Stimulated activated CD4-positive, alpha-beta T cell treated with anti-CD3 and anti-CD28 coated beads, TNF-alpha, amount 100 ng/mL, for 4 hours (primary cell): ENCODE results near the gene SCGB1D1.

Experiments used
- DNase-seq, 3 experiments: peaks; one replicate each; pipeline ENCODE4 v3.0.0-alpha.2; 2020; ENCODE audit warnings: low read depth in 3 of 3

Gene SCGB1D1, protein sequence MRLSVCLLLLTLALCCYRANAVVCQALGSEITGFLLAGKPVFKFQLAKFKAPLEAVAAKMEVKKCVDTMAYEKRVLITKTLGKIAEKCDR

GRCh38 chr11:62190011-62190410 lies at the start of gene SCGB1D1:
TSS of gene SCGB1D1 (plus strand) at chr11:62190216. CDS start at chr11:62190285, 69 bp downstream.
- DNase-seq, result no peak

- DNase-seq, result no peak
These were observed 49.5 kb upstream of the SCGB1D1 start for GRCh38 chr11:62140304-62141110.

DNA sequence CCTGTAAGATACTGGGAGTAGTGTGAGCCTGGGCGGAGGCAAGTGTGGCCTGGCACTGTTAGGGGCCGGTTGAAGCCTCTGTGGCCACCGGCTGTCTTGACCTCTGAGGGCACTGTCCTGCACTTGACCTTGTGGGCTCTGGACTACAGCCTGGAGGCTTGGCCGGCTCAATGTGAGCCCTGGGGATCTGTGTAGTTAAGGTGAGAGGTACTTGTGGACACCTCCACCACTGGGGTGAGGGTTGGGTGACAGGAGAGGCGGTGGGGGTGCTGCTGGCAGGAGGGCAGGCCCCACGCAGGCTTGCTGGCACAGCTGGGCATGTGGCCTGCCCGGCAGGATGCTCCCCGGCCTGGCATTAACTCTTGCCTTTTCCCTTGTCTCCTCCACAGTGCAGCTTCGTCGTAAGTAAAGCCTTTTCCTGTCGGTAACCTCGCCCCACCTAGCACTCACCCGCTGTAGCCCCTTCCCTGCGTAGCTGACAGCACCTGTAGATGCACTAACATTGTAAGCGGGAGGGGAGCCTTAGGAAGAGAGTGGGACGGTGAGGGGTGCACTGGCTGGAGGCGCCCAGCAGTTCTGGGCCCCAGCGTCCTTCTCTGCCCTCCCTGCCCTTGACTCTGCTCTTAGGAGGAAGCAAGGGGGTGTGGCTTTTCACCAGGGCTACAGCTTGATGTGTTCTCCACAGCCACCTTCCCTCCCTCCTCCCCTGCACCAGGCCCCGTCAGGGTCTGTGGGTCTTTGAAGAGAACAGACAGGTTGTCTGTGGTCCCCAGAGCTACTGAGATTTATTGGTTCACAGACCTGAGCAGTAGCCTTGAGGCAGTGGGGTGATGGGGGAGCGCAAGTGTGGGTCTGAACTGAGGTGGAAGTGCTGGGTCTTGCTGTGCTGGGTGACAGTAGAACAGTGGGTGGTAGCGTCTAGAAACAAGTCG lies 48.6 kb upstream of the SCGB1D1 start:
- no peak for DNase-seq

DNA sequence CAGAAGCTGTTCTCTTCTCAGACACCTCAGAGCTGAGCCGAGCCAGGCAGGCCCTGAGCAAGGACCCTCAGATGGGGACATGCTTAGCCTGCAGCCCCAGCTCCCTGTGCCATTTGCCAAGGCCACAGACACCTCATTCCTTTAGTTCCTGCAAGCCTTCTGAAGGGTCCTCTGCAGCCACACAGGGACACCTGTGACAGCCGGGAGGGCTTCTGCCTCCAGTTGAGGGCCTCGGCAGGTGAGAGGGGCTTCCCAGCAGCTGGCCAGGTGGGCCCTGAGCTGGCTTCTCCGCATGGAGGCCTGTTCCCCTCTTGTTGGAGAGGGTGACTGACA lies 48.0 kb upstream of the SCGB1D1 start:
- DNase-seq, result no peak

DNA sequence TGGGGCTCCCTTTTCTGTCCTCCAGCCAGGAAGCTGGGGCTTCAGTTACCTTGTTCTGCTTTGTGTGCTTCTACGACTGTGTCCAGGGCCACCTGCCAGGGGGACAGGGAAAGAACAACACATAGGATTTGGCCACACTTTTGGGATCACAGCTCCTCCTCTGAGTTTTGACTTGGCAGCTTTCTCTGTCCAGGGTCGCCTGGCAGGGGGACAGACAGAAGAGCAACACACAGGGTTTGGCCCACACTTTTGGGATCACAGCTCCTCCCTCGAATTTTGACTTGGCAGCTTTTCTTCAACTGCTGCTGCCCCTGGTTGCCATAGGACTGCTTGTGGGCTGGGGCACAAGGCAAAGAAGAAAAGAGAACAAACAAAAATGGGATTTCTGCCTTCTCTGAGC lies 47.1 kb upstream of the SCGB1D1 start:
- DNase-seq, result no peak

GRCh38 chr11:62143727-62144126 lies 46.3 kb upstream of the SCGB1D1 start:
- no peak for DNase-seq

DNA sequence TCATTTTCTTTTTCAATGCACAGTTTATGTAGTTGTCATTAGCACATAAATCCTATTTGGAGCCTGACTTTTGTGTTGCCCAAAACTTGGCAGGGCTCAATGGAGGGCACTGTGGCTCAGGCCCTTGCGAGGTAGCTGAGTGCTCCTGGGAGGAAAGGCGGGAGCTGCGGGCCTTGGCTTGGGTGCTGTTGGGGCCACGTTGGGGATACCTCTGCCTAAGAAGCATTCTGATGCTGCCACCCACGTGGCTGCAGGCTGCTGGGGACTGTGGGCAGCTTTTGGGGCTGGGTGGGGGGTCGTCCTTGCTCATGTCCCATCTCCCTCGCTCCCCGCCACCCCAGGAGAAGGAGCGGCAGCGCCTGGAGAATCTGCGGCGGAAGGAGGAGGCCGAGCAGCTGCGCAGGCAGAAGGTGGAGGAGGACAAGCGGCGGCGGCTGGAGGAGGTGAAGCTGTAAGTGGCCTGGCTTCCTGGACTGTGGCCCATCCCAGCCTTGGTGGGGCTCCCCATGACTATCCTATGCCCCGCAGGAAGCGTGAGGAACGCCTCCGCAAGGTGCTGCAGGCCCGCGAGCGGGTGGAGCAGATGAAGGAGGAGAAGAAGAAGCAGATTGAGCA lies 45.3 kb upstream of the SCGB1D1 start:
- no peak for DNase-seq

DNA sequence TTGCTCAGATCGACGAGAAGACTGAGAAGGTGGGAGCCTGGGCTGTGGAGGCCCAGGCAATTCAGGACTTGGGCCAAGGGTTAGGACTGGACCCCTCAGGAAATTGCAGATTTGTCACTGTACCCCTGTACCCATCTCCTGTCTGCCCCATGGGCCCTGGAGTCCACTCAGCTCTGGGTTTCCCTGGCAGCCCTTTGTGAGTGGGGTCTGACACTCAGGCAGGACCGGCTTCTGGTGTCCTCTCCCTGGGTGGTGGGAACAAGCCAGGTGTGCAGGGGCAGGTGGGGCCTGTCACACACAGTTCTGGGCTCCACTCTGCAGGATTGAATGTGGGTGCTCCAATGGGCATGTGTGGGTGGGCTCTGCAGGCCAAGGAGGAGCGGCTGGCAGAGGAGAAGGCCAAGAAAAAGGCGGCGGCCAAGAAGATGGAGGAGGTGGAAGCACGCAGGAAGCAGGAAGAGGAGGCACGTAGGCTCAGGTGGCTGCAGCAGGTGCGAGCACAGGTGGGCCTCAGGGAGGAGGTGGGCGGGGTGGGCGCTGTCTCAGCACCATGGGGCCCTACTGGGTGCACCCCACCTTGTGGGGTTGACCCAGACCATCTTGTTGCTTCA lies 44.6 kb upstream of the SCGB1D1 start:
- DNase-seq, result no peak

DNA sequence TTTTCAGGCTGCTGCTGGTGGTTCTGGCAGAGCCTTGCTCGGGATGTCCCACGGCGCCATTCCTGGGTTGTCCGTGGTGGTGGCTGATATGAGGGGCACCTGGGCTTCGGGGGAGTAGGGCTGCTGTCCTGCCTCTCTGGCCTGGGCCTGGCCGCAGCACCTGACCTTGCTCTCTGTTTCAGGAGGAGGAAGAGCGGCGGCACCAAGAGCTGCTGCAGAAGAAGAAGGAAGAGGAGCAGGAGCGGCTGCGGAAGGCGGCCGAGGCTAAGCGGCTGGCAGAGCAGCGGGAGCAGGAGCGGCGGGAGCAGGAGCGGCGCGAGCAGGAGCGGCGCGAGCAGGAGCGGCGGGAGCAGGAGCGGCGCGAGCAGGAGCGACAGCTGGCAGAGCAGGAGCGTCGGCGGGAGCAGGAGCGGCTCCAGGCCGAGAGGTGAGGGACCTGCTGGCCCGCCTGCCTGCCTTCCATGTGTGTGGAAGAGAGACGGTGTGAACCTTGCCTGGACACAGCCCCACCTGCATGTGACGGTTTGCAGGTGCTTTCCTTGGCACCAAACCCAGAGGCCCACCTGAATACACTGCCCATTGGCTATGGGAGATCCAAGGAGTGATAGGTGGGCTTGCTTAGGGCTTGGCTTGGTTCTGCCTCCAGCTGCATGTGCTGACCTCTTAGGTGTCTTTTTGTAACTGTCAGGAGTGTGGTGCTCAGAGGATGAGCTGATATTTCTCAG lies 43.4 kb upstream of the SCGB1D1 start:
- no peak for DNase-seq

GRCh38 chr11:62147545-62147944 lies 42.5 kb upstream of the SCGB1D1 start:
- no peak for DNase-seq

- no peak for DNase-seq
These were observed 41.6 kb upstream of the SCGB1D1 start for GRCh38 chr11:62148271-62148980.

- no peak for DNase-seq
These were observed 39.8 kb upstream of the SCGB1D1 start for GRCh38 chr11:62149986-62150886.

GRCh38 chr11:62150887-62151736 lies 38.9 kb upstream of the SCGB1D1 start:
- DNase-seq, result no peak

DNA sequence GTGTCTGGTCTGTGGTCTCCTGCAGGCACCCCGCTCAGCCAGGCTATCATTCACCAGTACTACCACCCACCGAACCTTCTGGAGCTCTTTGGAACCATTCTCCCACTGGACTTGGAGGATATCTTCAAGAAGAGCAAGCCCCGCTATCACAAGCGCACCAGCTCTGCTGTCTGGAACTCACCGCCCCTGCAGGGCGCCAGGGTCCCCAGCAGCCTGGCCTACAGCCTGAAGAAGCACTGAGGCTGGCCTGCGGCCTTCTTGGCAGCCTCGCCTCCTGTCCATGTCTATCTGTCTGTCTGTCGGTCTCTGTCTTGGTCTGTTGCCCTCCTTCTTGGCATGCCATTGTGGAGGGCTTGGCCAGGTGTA lies 38.3 kb upstream of the SCGB1D1 start:
- DNase-seq, result no peak

DNA sequence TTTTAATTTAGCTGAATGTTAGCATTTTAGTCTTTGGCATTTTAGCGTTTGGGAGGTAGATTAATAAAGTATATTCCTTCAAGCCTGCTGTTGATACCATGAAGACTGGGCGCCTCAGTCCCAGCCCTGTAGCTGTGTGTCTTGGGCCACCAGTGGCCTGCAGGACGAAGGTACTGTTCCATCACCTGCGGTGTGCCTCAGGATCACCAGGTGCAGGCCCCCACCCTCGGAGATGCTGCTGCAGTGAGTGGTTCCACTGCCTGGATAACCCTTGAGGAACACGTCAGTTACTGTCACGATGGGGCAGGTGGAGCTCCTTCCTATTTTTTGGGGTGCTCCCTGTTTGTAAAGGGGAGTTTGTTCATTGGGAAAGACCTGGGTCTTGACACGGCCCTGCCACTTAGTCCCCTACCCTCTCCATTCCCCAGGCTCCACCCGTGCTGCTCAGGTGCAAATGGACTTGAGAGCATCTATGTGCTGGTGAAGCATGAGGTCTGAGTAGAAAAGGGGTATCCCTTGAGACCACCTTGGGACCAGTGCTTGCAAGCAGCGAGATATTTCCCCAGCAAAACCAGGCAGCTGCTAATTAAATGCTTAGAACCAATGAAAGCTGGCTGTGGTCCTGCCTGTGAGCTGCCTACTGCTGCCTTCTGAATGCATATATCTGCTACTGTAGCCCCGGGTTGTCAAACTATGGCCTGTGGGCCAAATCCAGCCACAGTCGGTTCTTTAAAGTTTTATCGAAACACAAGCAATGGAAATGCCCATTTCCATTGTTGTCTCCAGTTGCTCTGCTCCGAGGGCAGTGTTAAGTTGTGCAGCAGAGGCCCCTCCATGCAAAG lies 37.5 kb upstream of the SCGB1D1 start:
- no peak for DNase-seq

DNA sequence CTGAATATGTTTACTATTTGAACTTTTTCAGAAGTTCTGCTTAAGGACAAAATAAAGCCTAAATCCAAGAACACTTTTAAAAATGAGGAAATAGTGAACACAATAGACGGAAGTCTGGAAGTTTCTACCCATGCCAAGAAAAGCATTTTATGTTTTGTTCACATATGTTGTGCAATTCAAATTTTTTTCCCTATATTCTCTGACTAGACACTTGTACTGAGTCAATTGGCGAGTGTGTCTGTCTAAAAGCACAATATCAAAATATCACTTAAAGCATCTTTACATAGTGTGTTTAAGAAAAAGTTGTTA lies 37.0 kb upstream of the SCGB1D1 start:
- no peak for DNase-seq

GRCh38 chr11:62153617-62154016 lies 36.4 kb upstream of the SCGB1D1 start:
- DNase-seq, result no peak

DNA sequence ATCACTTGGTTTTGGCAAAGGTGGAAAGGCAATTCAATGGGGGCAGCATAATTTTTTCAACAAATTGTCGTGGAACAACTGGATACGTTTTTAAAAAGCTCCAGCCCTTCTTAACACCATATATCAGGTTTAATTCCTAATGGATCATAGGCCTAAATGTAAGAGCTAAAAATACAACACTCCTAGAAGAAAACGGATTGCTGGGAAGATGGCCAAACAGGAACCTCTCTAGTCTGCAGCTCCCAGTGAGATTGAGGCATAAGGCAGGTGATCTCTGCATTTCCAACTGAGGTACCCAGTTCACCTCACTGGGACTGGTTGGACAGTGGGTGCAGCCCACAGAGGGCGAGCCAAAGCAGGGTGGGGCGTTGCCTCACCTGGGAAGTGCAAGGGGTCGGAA lies 32.4 kb upstream of the SCGB1D1 start:
- DNase-seq, result no peak
